Stimulated activated memory B cell treated with anti-CD40 and anti-IgM and Interleukin-4, amounts not matched to agents 10 μg/mL and 1 μg/mL and 100 μg/mL, for 72 hours (primary cell): ENCODE measurements around the gene EMSY.
A peak's percentile ranks its signal among the peaks of the same experiment; 100 is the strongest.
"Not testable (repeated sequence)": the region's sequence is repeated elsewhere in the genome, so short reads cannot be mapped to it uniquely, and the experiment has no call there.

Source experiments
- ATAC-seq: fragments of 150-1000 bp; cut with Tn5 transposase; 2 replicates; pipeline ENCODE4 v1.10.0; 2021
- H3K27ac Mint-ChIP-seq: one replicate; pipeline ENCODE4 v1.8.0; 2022; ENCODE audit warnings: mild to moderate bottlenecking, mixed read lengths
- H3K27me3 Mint-ChIP-seq: one replicate; pipeline ENCODE4 v1.8.0; 2022; ENCODE audit warnings: mixed read lengths
- H3K36me3 Mint-ChIP-seq: one replicate; pipeline ENCODE4 v1.8.0; 2022; ENCODE audit warnings: mixed read lengths
- H3K4me1 Mint-ChIP-seq: one replicate; pipeline ENCODE4 v1.8.0; 2022; ENCODE audit warnings: mixed read lengths
- H3K4me3 Mint-ChIP-seq: one replicate; pipeline ENCODE4 v1.8.0; 2022; ENCODE audit warnings: mild to moderate bottlenecking, moderate library complexity, mixed read lengths
- H3K9me3 Mint-ChIP-seq: one replicate; pipeline ENCODE4 v1.8.0; 2022; ENCODE audit warnings: mixed read lengths

Gene EMSY, protein sequence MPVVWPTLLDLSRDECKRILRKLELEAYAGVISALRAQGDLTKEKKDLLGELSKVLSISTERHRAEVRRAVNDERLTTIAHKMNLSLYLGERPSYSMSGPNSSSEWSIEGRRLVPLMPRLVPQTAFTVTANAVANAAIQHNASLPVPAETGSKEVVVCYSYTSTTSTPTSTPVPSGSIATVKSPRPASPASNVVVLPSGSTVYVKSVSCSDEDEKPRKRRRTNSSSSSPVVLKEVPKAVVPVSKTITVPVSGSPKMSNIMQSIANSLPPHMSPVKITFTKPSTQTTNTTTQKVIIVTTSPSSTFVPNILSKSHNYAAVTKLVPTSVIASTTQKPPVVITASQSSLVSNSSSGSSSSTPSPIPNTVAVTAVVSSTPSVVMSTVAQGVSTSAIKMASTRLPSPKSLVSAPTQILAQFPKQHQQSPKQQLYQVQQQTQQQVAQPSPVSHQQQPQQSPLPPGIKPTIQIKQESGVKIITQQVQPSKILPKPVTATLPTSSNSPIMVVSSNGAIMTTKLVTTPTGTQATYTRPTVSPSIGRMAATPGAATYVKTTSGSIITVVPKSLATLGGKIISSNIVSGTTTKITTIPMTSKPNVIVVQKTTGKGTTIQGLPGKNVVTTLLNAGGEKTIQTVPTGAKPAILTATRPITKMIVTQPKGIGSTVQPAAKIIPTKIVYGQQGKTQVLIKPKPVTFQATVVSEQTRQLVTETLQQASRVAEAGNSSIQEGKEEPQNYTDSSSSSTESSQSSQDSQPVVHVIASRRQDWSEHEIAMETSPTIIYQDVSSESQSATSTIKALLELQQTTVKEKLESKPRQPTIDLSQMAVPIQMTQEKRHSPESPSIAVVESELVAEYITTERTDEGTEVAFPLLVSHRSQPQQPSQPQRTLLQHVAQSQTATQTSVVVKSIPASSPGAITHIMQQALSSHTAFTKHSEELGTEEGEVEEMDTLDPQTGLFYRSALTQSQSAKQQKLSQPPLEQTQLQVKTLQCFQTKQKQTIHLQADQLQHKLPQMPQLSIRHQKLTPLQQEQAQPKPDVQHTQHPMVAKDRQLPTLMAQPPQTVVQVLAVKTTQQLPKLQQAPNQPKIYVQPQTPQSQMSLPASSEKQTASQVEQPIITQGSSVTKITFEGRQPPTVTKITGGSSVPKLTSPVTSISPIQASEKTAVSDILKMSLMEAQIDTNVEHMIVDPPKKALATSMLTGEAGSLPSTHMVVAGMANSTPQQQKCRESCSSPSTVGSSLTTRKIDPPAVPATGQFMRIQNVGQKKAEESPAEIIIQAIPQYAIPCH (N-terminal part only)

DNA sequence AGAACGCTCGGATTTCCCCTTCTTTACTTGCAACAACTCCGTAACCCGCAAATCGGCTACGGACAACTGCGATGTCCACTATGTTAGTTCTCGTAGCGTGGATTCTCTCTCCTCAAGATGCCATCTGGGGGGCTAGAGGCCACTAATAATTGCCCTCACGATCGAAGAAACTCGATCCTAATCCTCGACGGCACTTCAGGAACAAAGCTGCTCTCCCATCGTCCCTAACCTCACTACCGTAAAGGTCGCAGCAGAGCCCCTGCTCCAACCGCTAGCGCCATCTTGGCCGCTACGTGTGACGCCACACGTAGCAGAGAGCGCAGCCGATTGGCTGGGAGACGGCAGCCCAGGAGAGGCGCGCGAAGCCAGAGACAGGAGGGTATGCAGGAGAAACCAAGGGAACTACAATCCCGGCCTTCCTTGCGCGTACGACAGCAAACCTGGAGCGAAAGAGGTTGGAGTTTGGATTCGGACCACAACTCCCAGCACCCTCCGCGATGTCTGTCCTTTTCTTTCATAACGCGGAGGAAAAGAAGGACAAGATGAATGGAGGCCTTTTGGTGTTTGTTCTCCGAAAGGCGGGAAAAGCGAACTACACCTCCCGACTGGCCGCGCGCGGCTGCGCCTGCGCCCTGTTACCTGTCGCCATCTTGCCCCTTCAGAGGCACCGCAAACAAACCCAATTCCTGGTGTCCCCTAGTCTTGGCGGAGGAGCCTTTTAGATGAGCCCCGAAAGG, at the start of gene EMSY:
TSS of gene EMSY (plus strand) at position 635 of the 737 bp plus-strand sequence. CDS start 1,921 bp downstream, outside the sequence.
- ATAC-seq, result peak; percentile 99
- Mint-ChIP-seq H3K27ac (peak within 1 kb of the TSS; percentile 90), H3K4me1 (peaks cover 45% of the 10 kb centered on the region), H3K27me3 (no peaks in the 10 kb centered on the region), H3K36me3 (peaks cover 10% of the 10 kb centered on the region), H3K9me3 (no peaks in the 10 kb centered on the region), H3K4me3 (peak within 1 kb of the TSS; percentile 95)

DNA sequence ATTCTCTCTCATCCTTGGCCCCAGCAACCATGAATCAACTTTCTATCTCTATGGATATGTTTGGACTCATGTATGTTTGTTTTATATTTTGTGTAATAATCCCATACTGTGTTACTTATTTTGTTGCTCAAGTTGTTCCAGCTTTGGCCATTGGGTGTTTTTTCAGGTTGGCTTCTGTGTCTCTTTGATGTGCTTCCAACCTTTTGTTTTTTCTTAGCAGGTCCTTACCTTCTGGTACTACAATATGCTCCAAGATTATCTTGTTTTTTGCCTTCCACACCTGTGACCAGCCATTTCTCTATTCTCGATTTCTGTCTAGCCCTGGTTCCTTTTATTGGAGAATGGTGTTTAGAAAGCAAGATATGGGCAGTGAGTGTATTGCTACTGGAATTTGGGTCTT, 49.5 kb upstream of the EMSY start:
- Mint-ChIP-seq H3K4me3 (no peak overlapping the region), H3K9me3 (no peaks in the 10 kb centered on the region), H3K27ac (no peak overlapping the region), H3K27me3 (no peaks in the 10 kb centered on the region), H3K36me3 (no peaks in the 10 kb centered on the region), H3K4me1 (peaks cover 6% of the 10 kb centered on the region)
- ATAC-seq, result no peak

DNA sequence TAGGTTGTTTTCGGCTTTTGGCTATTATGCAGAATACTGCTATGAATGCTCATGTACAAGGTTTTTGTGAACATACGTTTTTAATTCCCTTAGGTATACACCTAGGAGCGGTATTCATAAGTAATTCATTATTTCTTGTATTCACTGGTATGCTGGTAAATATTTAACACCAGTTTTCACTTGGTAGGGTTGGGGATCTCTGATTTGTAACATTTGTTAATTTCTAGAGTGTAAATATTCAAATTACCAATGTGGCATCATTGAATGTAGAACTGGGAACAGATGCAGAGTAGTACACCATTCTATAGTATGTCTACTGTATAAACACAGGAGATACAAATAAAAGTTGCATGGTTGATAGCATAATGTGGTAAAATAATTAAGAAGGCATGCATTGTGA, 47.4 kb upstream of the EMSY start:
- Mint-ChIP-seq H3K27ac (no peak overlapping the region), H3K36me3 (no peaks in the 10 kb centered on the region), H3K4me1 (peaks cover 6% of the 10 kb centered on the region), H3K4me3 (no peak overlapping the region), H3K9me3 (no peaks in the 10 kb centered on the region), H3K27me3 (no peaks in the 10 kb centered on the region)
- no peak for ATAC-seq

DNA sequence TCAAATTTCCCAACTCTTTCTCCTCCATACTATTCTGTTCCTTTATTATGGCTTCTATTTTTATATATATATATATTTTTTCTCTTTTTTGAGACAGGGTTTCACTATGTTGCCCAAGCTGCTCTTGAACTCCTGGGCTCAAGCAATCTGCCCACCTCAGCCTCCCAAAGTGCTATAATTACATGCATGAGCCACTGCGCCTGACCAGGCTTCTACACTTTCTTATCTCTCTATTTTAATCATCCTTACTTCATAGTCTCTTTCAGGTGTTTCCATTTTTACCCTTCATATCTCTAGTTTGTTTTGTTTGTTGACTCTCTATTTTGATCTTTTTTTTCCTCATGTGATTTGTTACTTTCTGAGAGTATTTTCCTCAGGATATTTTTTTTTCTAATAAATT, 43.9 kb upstream of the EMSY start:
- no peak for ATAC-seq
- H3K9me3 Mint-ChIP-seq, result no peaks in the 10 kb centered on the region
- H3K27me3 Mint-ChIP-seq, result no peaks in the 10 kb centered on the region
- H3K36me3 Mint-ChIP-seq, result no peaks in the 10 kb centered on the region
- H3K27ac Mint-ChIP-seq, result no peak overlapping the region
- H3K4me1 Mint-ChIP-seq, result no peaks in the 10 kb centered on the region
- H3K4me3 Mint-ChIP-seq, result no peak overlapping the region

DNA sequence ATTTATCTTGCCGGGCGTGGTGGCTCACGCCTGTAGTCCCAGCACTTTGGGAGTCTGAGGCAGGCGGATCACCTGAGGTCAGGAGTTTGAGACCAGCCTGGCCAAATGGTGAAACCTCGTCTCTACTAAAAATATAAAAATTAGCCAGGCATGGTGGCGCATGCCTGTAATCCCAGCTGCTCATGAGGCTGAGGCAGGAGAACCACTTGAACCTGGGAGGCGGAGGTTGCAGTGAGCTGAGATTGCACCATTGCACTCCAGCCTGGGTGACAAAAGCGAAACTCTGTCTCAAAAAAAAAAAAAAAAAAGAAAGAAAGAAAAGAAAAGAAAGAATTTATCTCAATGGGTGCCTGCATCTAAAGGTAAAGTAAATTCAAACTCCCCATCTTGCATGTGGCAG, 43.3 kb upstream of the EMSY start:
- H3K4me1 Mint-ChIP-seq, ATAC-seq, H3K27ac Mint-ChIP-seq, H3K9me3 Mint-ChIP-seq, H3K4me3 Mint-ChIP-seq, H3K36me3 Mint-ChIP-seq, H3K27me3 Mint-ChIP-seq: not testable (repeated sequence)

DNA sequence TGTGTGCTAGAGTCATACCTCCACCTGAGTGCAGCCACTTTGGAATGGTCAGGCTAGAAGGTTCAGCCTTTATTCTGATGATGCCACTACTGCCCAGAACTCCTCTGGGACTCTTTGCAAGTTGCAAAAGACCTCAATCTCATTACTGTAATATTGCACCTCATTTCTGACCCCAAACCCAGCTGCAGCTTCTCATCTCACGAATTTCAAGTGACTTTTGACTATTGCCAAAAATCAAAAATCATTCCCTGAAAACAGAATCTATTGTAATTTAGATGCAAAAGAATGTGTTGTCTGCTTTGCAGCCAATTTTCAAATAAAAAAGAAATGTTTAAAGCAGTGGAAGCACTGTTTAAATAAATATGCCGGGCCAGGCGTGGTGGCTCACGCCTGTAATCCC, 38.5 kb upstream of the EMSY start:
- no peak for ATAC-seq
- Mint-ChIP-seq H3K4me1 (no peaks in the 10 kb centered on the region), H3K27me3 (no peaks in the 10 kb centered on the region), H3K36me3 (no peaks in the 10 kb centered on the region), H3K27ac (no peak overlapping the region), H3K4me3 (no peak overlapping the region), H3K9me3 (no peaks in the 10 kb centered on the region)

DNA sequence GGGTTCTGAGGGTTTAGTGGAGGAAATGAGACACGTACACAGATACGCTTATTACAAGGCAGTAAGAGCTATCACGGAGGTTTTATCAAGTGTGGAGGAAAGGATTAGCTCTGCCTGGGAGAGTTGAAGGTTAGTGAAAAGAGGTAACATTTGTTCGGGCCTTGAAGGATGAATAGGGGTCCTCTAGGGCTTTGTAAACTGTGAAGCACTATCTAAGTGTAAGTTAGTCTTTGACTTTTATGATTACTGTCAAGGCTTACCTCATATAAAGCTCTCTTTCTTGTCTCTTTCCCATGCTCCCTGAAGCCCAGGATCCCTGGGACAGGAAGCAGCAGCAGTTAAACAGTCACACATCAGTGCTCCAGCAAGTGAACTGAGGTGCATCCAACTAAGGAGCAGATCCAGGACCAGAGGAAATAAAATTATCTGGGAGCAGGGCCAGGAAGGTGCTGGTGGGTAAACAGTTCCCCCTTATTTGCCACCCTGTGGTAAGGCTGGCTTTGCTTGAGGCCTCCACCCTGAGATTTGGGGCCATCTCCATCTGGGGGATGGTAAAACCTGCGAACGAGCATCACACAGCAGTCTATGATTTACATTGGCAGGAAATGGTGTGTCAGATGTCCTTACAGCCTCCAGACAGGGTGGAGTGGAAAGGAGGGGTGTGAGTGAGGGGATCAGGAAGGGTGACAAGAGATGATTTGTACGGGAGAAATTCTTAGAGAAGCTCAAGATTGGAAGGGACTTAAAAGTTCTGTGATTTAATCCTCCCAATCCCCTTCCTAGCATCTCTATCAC, 36.5 kb upstream of the EMSY start:
- H3K4me1 Mint-ChIP-seq, result no peaks in the 10 kb centered on the region
- H3K27ac Mint-ChIP-seq, result no peak overlapping the region
- no peaks in the 10 kb centered on the region for H3K9me3 Mint-ChIP-seq
- H3K4me3 Mint-ChIP-seq, result no peak overlapping the region
- H3K27me3 Mint-ChIP-seq, result no peaks in the 10 kb centered on the region
- ATAC-seq, result no peak
- H3K36me3 Mint-ChIP-seq, result no peaks in the 10 kb centered on the region

DNA sequence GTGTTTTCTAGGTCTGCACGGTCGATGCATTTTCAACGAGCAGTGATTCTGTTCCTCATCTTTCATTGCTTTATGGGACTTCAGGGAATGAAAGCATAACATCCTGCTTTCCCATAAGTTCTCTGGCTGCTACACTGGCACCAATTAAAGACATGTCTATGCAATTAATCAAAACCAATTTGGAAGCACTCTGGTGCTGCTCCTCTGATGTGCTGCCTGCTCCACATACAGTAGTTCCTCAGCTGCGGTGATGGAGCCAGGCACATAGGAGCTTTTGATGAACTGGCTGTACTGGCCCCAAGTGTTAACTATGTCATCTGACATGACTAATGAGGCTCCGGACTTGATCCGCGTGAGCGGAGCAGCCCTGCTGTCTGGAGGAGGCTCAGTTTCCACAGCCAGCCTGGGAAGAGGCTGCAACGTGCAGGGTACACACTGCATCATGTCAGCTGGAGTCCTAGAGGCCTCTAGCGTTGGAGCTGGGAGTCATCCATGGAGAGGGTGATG, 33.9 kb upstream of the EMSY start:
- Mint-ChIP-seq H3K4me1 (no peaks in the 10 kb centered on the region), H3K9me3 (no peaks in the 10 kb centered on the region)

DNA sequence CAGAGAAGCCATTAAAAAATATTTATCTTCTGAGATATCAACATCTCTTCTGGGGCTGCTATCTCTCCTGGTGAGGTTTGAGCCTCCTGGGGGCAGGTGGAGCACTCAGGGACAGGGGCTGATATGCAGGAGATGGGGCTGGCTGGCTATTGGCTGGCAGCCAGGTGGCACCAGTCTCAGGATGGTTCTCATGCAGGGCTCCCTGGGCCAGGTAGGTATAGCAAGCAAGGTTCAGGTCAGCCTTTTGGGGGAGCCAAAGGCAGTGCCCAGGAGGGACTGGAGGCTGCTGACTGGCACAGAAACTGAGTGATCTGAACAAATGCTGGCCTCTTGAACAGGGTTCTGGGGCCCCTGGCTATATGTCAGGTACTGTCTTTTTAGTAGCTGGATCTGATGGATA, 29.7 kb upstream of the EMSY start:
- no peaks in the 10 kb centered on the region for H3K27me3 Mint-ChIP-seq
- H3K27ac Mint-ChIP-seq, result no peak overlapping the region
- H3K4me1 Mint-ChIP-seq, result no peaks in the 10 kb centered on the region
- ATAC-seq, result no peak
- no peak overlapping the region for H3K4me3 Mint-ChIP-seq
- no peaks in the 10 kb centered on the region for H3K36me3 Mint-ChIP-seq
- no peaks in the 10 kb centered on the region for H3K9me3 Mint-ChIP-seq

More for the DNA sequence above, 33.9 kb upstream of the EMSY start:
- Mint-ChIP-seq H3K27ac (no peak overlapping the region), H3K27me3 (no peaks in the 10 kb centered on the region), H3K36me3 (no peaks in the 10 kb centered on the region), H3K4me3 (no peak overlapping the region)
- ATAC-seq, result no peak

DNA sequence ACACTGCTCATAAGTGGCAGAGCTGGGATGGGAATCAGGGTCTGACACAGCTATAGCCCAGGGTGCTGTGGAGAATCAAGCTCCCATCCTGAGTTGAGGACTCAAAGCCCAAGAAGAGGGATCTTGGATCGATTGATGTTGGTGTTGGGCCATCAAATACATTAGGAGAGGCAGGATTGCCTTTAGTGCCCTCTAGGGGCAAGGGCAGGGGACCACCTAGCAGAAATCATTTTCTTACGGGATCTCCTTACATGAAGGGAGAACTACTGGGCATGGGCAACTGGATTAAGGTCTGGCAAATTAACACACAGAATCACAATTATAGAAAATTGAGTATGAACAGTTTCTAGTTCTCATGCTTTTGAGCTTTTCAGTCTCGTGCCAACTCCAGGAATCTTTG, 24.9 kb upstream of the EMSY start:
- Mint-ChIP-seq H3K9me3 (no peaks in the 10 kb centered on the region), H3K4me3 (no peak overlapping the region), H3K4me1 (peaks cover 9% of the 10 kb centered on the region), H3K36me3 (no peaks in the 10 kb centered on the region), H3K27me3 (no peaks in the 10 kb centered on the region), H3K27ac (no peak overlapping the region)
- ATAC-seq, result no peak

DNA sequence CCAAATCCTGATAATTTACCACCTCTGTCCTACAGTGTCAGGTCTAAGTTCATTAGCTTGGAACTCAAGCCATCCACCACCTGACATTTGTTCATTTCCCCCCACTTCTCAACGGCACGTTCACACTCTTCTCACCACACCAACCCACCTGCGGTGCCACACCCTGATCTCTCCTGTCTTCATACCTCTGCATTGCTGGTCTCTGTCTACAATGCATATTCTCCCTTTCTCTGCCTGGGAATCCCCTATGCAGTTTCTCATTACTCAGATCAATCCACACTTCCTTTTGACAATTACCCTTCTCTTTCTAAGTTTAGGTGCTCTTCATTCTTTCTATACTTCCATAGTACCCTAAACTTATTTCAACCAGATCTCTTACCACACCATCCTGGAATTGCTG, 20.4 kb upstream of the EMSY start:
- peaks cover 9% of the 10 kb centered on the region for H3K27me3 Mint-ChIP-seq

DNA sequence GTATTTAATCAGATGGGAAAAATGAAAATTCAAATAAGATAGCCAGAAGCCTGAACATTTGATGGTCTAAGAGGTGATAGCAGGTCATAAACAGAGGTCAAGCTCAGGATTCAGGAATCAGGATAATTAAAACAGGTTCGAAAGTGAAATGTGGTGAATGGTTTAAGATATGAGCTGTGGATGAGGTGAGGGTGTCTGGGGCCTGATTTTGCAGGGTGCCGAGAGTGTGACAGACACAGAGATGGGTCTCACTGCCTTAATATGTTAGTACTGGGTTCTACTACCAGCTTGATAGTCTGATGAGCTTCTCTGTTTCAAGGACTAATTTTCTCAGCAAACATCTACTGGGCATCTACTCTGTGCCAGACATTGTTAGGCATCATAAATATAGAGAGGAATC, 19.9 kb upstream of the EMSY start:
- no peak for ATAC-seq
- Mint-ChIP-seq H3K27ac (no peak overlapping the region), H3K36me3 (no peaks in the 10 kb centered on the region), H3K4me3 (no peak overlapping the region), H3K9me3 (no peaks in the 10 kb centered on the region), H3K4me1 (peaks cover 10% of the 10 kb centered on the region), H3K27me3 (peaks cover 9% of the 10 kb centered on the region)

More for the DNA sequence above, 20.4 kb upstream of the EMSY start:
- no peaks in the 10 kb centered on the region for H3K9me3 Mint-ChIP-seq
- ATAC-seq, result peak; percentile 82
- no peak overlapping the region for H3K4me3 Mint-ChIP-seq
- H3K36me3 Mint-ChIP-seq, result no peaks in the 10 kb centered on the region
- no peak overlapping the region for H3K27ac Mint-ChIP-seq
- peaks cover 10% of the 10 kb centered on the region for H3K4me1 Mint-ChIP-seq

DNA sequence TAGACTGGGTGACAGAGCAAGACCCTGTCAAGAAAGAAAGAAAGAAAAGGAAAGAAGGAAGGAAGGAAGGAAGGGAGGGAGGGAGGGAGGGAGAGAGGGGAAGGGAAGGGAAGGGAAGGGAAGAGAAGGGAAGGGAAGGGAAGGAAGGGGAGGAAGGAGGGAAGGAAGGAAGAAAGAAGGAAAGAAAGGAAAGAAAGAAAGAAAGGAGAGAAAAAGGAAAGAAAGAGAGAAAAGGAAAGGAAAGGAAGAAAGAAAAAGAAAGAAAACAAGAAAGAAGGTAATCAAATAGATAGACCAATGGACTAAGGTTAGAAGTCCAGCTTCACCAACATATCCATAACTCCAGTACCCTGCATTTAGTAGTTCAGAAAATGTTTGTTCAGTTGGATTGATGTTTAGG, 18.2 kb upstream of the EMSY start:
- Mint-ChIP-seq H3K36me3 (no peaks in the 10 kb centered on the region), H3K9me3 (no peaks in the 10 kb centered on the region), H3K27me3 (peaks cover 9% of the 10 kb centered on the region), H3K27ac (no peak overlapping the region), H3K4me1 (peaks cover 10% of the 10 kb centered on the region), H3K4me3 (no peak overlapping the region)
- ATAC-seq, result no peak

DNA sequence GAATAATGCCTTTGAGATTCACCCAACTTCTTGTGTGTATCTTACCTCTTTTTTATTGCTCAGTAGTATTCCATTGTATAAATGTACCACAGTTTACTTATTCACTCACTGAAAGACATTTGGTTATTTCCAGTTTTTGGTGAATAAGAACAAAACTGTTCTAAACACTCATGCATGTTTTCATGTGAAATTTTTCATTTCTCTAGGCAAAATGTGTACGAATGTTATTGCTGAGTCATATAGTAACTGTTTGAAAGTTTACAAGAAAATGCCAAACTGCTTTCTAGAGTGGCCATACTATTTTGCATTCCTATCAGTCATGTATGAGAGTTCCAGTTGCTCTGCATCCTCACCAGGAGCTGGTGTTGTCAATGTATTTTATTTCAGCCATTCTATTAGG, 8.8 kb upstream of the EMSY start:
- no peaks in the 10 kb centered on the region for H3K9me3 Mint-ChIP-seq
- H3K27me3 Mint-ChIP-seq, result no peaks in the 10 kb centered on the region
- no peak overlapping the region for H3K4me3 Mint-ChIP-seq
- peaks cover 7% of the 10 kb centered on the region for H3K36me3 Mint-ChIP-seq
- no peak overlapping the region for H3K27ac Mint-ChIP-seq
- H3K4me1 Mint-ChIP-seq, result no peaks in the 10 kb centered on the region
- ATAC-seq, result no peak
